ENCODE measurements around the gene WDR45B.

DNA sequence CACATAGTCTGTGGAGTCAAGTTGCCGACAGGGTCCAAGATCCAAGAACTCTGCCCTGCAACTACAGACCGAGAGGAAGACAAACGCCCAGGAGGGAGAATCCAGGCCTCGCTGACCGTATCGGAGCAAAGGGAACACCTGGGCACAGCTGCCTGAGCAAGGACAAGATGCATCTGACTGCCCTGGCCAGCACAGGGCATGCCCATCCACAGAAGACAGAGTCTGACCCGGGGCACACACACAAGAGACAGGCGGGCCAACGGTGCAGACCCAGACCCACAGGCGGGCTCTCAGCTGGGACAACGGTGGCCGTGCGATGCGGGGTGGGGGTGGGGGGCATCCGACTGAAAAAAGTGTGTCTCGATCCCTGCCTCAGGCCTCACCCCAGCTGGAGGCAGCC lies 44.0 kb upstream of the WDR45B start:
- no peak for TF ChIP-seq POLR2A (IDR thresholded peaks at IDR 0.05)
- TF ChIP-seq, protein P1, sequence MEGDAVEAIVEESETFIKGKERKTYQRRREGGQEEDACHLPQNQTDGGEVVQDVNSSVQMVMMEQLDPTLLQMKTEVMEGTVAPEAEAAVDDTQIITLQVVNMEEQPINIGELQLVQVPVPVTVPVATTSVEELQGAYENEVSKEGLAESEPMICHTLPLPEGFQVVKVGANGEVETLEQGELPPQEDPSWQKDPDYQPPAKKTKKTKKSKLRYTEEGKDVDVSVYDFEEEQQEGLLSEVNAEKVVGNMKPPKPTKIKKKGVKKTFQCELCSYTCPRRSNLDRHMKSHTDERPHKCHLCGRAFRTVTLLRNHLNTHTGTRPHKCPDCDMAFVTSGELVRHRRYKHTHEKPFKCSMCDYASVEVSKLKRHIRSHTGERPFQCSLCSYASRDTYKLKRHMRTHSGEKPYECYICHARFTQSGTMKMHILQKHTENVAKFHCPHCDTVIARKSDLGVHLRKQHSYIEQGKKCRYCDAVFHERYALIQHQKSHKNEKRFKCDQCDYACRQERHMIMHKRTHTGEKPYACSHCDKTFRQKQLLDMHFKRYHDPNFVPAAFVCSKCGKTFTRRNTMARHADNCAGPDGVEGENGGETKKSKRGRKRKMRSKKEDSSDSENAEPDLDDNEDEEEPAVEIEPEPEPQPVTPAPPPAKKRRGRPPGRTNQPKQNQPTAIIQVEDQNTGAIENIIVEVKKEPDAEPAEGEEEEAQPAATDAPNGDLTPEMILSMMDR (IDR thresholded peaks at IDR 0.05): no peak
